PC-9 (cell line): Measurements from ENCODE around the gene UBE2Q2. TPM values are rescaled to one million over a fixed set of nuclear protein-coding genes. Genes with fewer than 3 reads are reported as not detected.

ENCODE experiments used
- BruUV-seq: library from RNA; stranded (reverse); fragments of 400-500 nt; replicated peaks from 2 replicates; lab custom pipeline; 2021; lab: Mats Ljungman, UMichigan
- CTCF ChIA-PET: fragments of 300-600 bp; sonication (Branson Sonifier 250); formaldehyde crosslinking; loops from one replicate; lab custom pipeline; 2022; ENCODE audit warnings: antibody characterized with exemption; lab: Charles Lee
- POLR2A ChIA-PET: fragments of 300-600 bp; sonication (Branson Sonifier 250); formaldehyde crosslinking; loops from one replicate; lab custom pipeline; 2022; ENCODE audit warnings: antibody characterized with exemption; ENCODE audit not compliant: unreplicated experiment; lab: Charles Lee
- DNase-seq, 2 experiments: peaks; one replicate each; pipeline versions ENCODE4 v3.0.0 to v3.0.0-alpha.2; 2015 to 2022; ENCODE audit warnings: mixed read lengths in 1 of 2
- H2AFZ ChIP-seq: fragments of 200-600 bp; sonication (generic); 2 replicates; pipeline ENCODE4 v1.8.1; 2017; ENCODE audit warnings: antibody characterized with exemption
- H3F3A ChIP-seq: fragments of 200-600 bp; sonication (generic); 2 replicates; pipeline ENCODE4 v1.8.1; 2017; ENCODE audit warnings: antibody characterized with exemption, mild to moderate bottlenecking, low read depth; ENCODE audit not compliant: insufficient read depth
- H3K27ac ChIP-seq: fragments of 200-600 bp; sonication (generic); 2 replicates; pipeline ENCODE4 v1.6.1; 2016; ENCODE audit warnings: mixed run types
- H3K27me3 ChIP-seq: fragments of 200-600 bp; sonication (generic); 2 replicates; pipeline ENCODE4 v1.6.1; 2016; ENCODE audit warnings: low read depth, mixed run types; ENCODE audit not compliant: insufficient read depth
- H3K36me3 ChIP-seq: fragments of 200-600 bp; sonication (generic); 2 replicates; pipeline ENCODE4 v1.6.1; 2016; ENCODE audit warnings: low read depth, mixed run types
- H3K4me1 ChIP-seq: fragments of 200-600 bp; sonication (generic); replicated peaks from 2 replicates; pipeline ENCODE4 v1.6.1; 2016; ENCODE audit warnings: mixed run types; ENCODE audit not compliant: insufficient read depth
- H3K4me2 ChIP-seq: fragments of 200-600 bp; sonication (generic); 2 replicates; pipeline ENCODE4 v1.6.1; 2017; ENCODE audit warnings: mixed run types
- H3K4me3 ChIP-seq: fragments of 200-600 bp; sonication (generic); 2 replicates; pipeline ENCODE4 v1.6.1; 2016; ENCODE audit warnings: mixed run types
- H3K79me2 ChIP-seq: fragments of 200-600 bp; sonication (generic); 2 replicates; pipeline ENCODE4 v1.6.1; 2017; ENCODE audit warnings: low read depth, mixed run types
- H3K9me2 ChIP-seq: fragments of 200-600 bp; sonication (generic); 2 replicates; pipeline ENCODE4 v1.8.1; 2017; ENCODE audit warnings: mild to moderate bottlenecking; ENCODE audit not compliant: insufficient read depth
- H3K9me3 ChIP-seq: fragments of 200-600 bp; sonication (generic); 2 replicates; pipeline ENCODE4 v1.8.1; 2016; ENCODE audit warnings: low read depth; ENCODE audit not compliant: insufficient read depth
- H4K20me1 ChIP-seq: fragments of 200-600 bp; sonication (generic); 2 replicates; pipeline ENCODE4 v1.8.1; 2017; ENCODE audit not compliant: insufficient read depth
- EZH2 ChIP-seq: fragments of 200-600 bp; sonication (generic); IDR thresholded peaks from 2 replicates; pipeline ENCODE4 v1.8.0; 2017; ENCODE audit warnings: antibody characterized with exemption, low read depth
- intact Hi-C: fragments of 100-400 bp; cut with micrococcal nuclease; formaldehyde crosslinking; loops from one replicate; pipeline ENCODE4 v1.10.0; 2022; ENCODE audit not compliant: unreplicated experiment
- total RNA-seq: library from RNA; stranded (reverse); gene quantifications from 2 replicates; pipeline ENCODE4 v1.2.3, GENCODE V29; 2021
- TF ChIP-seq, protein P1 (sequence below): fragments of 200-600 bp; sonication (generic); conservative IDR thresholded peaks from 2 replicates; pipeline ENCODE4 v1.6.1; 2017; ENCODE audit warnings: mixed run types, antibody characterized with exemption, mild to moderate bottlenecking, moderate library complexity

The UBE2Q2 gene
- total RNA-seq, 1 experiment from 2014 or later: 15.6 TPM

DNA sequence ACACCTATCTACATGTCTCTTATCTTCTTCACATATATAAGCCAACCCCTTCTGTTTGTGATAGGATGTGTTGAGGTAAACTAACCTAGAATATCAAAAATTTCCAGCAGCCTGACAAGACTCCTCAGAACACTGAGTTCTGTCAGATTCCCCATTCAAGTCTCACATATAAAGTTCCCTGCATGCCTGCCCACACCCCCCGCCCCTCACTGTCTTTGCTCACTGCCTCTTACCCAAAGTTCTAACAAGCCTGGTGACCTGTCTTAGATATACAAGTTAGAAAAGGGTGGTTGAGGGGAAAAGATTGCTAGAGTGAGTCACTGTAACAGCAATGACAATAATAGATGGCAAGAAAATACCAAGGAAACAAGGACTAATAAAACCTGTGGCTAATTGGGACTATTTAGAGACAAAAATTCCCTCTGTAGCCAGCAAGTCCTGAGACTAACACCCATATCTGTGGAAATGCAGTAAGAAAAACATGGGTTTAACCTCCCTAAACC is 100.5 kb downstream of the UBE2Q2 start:
- BruUV-seq: no TSS peak
- ChIA-PET CTCF (no interaction called here), POLR2A (no interaction called here)

DNA sequence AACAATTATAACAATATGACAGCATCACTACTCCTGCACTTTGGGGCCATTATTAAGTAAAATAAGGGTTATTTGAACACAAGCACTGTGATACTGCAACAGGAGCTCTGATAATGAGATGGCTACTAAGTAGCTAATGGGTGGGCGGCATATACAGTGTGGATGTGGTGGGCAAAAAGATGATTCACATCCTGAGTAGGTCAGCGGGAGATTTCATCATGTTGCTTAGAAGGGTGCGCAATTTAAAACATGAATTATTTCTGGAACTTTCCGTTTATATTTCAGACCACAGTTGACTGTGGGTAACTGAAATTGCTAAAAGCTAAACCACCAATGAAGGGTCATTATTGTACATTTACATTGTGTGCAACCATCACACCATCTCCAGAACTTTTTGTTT is 102.7 kb downstream of the UBE2Q2 start:
- POLR2A ChIA-PET: no interaction called here
- H3K27ac ChIP-seq: no peak overlapping the region
- H3K79me2 ChIP-seq: no peaks in the 10 kb centered on the region
- H3F3A ChIP-seq: no peaks in the 10 kb centered on the region; the same call in 1 of the 2 replicates
- H4K20me1 ChIP-seq: no peaks in the 10 kb centered on the region
- H3K27me3 ChIP-seq: no peaks in the 10 kb centered on the region
- H3K4me3 ChIP-seq: no peak overlapping the region
- no peak for DNase-seq
- H3K9me3 ChIP-seq: no peaks in the 10 kb centered on the region
- TF ChIP-seq, protein P1, sequence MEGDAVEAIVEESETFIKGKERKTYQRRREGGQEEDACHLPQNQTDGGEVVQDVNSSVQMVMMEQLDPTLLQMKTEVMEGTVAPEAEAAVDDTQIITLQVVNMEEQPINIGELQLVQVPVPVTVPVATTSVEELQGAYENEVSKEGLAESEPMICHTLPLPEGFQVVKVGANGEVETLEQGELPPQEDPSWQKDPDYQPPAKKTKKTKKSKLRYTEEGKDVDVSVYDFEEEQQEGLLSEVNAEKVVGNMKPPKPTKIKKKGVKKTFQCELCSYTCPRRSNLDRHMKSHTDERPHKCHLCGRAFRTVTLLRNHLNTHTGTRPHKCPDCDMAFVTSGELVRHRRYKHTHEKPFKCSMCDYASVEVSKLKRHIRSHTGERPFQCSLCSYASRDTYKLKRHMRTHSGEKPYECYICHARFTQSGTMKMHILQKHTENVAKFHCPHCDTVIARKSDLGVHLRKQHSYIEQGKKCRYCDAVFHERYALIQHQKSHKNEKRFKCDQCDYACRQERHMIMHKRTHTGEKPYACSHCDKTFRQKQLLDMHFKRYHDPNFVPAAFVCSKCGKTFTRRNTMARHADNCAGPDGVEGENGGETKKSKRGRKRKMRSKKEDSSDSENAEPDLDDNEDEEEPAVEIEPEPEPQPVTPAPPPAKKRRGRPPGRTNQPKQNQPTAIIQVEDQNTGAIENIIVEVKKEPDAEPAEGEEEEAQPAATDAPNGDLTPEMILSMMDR: no peak
- TF ChIP-seq EZH2: no peak
- H2AFZ ChIP-seq: no peak overlapping the region
- CTCF ChIA-PET: interaction anchor here (0.6 kb wide), 1 partner anchor 21 kb away, joined by 11 read pairs; no protein-coding TSS in a partner anchor
- H3K36me3 ChIP-seq: no peaks in the 10 kb centered on the region
- intact Hi-C loops: no loop called here
- no TSS peak for BruUV-seq
- H3K4me1 ChIP-seq: no peaks in the 10 kb centered on the region
- H3K4me2 ChIP-seq: no peak overlapping the region
- H3K9me2 ChIP-seq: no peaks in the 10 kb centered on the region

More for the DNA sequence above, 100.5 kb downstream of the UBE2Q2 start:
- intact Hi-C loops: no loop called here
- Histone ChIP-seq H3K4me2 (no peak overlapping the region), H3K36me3 (no peaks in the 10 kb centered on the region), H3K4me1 (no peaks in the 10 kb centered on the region), H3K9me2 (no peaks in the 10 kb centered on the region), H3K79me2 (no peaks in the 10 kb centered on the region), H4K20me1 (no peaks in the 10 kb centered on the region), H3K27me3 (no peaks in the 10 kb centered on the region), H3F3A (no peaks in the 10 kb centered on the region; the same call in 1 of the 2 replicates), H2AFZ (no peak overlapping the region), H3K9me3 (no peaks in the 10 kb centered on the region), H3K4me3 (no peak overlapping the region), H3K27ac (no peak overlapping the region)
- no peak for DNase-seq
- TF ChIP-seq, protein P1: no peak
- TF ChIP-seq EZH2: no peak

DNA sequence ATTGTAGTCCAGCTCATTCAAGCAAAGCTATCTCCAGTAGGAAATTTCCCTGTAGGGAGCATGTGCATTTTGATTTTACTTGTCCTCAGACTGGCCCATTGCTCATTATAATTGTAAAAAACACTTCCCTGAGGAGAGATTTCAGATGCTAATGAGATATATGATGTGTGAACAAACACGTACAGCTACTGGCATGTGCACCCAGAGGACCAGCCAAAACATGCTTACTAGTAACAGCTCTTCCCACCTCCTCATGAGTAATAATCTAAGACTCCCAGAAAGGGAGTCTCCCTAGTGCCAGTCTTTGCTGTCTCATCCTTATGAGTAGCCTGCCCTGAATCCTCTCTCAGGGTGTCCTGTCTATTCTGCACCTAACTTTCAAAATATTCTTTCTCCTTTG is 103.8 kb downstream of the UBE2Q2 start:
- no peaks in the 10 kb centered on the region for H3K9me2 ChIP-seq
- TF ChIP-seq, protein P1: no peak
- H2AFZ ChIP-seq: no peak overlapping the region
- H3K4me1 ChIP-seq: no peaks in the 10 kb centered on the region
- H3K27ac ChIP-seq: no peak overlapping the region
- CTCF ChIA-PET: no interaction called here
- no peak for DNase-seq
- no peaks in the 10 kb centered on the region for H3K36me3 ChIP-seq
- H3K27me3 ChIP-seq: no peaks in the 10 kb centered on the region
- H3K9me3 ChIP-seq: no peaks in the 10 kb centered on the region
- intact Hi-C loops: no loop called here
- BruUV-seq: no TSS peak
- no peaks in the 10 kb centered on the region for H3K79me2 ChIP-seq
- H3K4me2 ChIP-seq: no peak overlapping the region
- POLR2A ChIA-PET: interaction anchor here (0.6 kb wide), 1 partner anchor 112 kb away, joined by 4 read pairs; no protein-coding TSS in a partner anchor
- H3F3A ChIP-seq: no peaks in the 10 kb centered on the region; the same call in 1 of the 2 replicates
- H4K20me1 ChIP-seq: no peaks in the 10 kb centered on the region
- H3K4me3 ChIP-seq: no peak overlapping the region
